KOPT-K1 (cell line): ENCODE results near the gene CA12.

Source experiments
- H3K27ac ChIP-seq: fragments of 200-600 bp; sonication (generic); 2 replicates; pipeline ENCODE4 v1.5.1; 2016; ENCODE audit warnings: antibody characterized with exemption, mild to moderate bottlenecking, low read depth, low read length; ENCODE audit not compliant: poor library complexity, severe bottlenecking
- H3K36me3 ChIP-seq: fragments of 200-600 bp; sonication (generic); 2 replicates; pipeline ENCODE4 v1.5.1; 2017; ENCODE audit warnings: antibody characterized with exemption, mild to moderate bottlenecking, low read length, moderate library complexity; ENCODE audit not compliant: insufficient read depth
- H3K9me3 ChIP-seq: fragments of 200-600 bp; sonication (generic); 2 replicates; pipeline ENCODE4 v1.5.1; 2017; ENCODE audit warnings: antibody characterized with exemption, low read length, mild to moderate bottlenecking; ENCODE audit not compliant: insufficient read depth, poor library complexity, severe bottlenecking

CA12 gene

GRCh38 chr15:63308491-63308890 is 73.2 kb downstream of the CA12 start:
- peaks cover 5% of the 10 kb centered on the region; the same call in 1 of the 2 replicates for H3K36me3 ChIP-seq
- no peaks in the 10 kb centered on the region for H3K9me3 ChIP-seq
- no peak overlapping the region for H3K27ac ChIP-seq

- Histone ChIP-seq H3K27ac (no peak overlapping the region), H3K9me3 (no peaks in the 10 kb centered on the region), H3K36me3 (peaks cover 5% of the 10 kb centered on the region; the same call in 1 of the 2 replicates)
These were observed 75.1 kb downstream of the CA12 start for GRCh38 chr15:63306492-63307073.

DNA sequence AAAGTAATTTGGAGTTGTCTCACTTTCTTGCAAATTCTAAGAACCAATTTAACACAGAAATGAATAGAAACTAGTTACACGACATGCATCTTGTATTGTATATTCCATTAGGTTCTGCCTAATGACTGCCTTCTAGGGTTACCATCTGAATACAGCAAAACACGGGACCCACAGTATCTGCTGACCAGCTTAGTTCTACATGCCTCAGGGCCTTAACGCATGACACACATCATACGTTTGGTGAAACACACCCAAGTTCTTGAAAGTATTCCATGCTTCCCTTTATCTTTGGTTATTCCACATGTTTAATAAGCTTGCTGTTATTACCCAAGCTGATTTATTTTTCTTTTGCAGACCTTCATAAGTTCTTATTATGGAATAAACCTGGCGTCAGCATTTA is 76.4 kb downstream of the CA12 start:
- Histone ChIP-seq H3K27ac (no peak overlapping the region), H3K36me3 (peaks cover 5% of the 10 kb centered on the region; the same call in 1 of the 2 replicates), H3K9me3 (no peaks in the 10 kb centered on the region)

DNA sequence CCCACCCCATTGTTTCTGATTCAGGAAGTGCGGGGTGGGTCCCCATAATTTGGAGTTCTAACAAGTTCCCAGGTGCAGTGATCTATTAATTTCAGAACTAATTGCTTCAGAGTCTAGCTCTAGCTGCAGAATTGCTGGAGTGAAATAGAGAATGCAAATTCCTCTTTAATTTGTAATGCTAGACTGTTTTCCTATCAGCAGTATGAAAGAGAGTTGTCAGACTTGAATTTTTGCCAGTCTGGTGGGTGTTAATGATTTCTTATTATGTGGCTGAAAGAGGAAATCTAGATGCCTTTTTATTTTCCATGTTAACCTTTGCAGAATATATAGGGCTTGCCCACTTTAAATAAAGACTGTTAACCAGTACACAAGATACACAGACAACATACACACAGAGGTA is 80.6 kb downstream of the CA12 start:
- no peak overlapping the region for H3K27ac ChIP-seq
- H3K36me3 ChIP-seq = peaks cover 4% of the 10 kb centered on the region; the same call in 1 of the 2 replicates

GRCh38 chr15:63299943-63300575 is 81.6 kb downstream of the CA12 start:
- Histone ChIP-seq H3K36me3 (no peaks in the 10 kb centered on the region), H3K9me3 (no peaks in the 10 kb centered on the region), H3K27ac (no peak overlapping the region)

More for the DNA sequence above, 80.6 kb downstream of the CA12 start:
- H3K9me3 ChIP-seq = no peaks in the 10 kb centered on the region

GRCh38 chr15:63296195-63296594 is 85.5 kb downstream of the CA12 start:
- Histone ChIP-seq H3K9me3 (no peaks in the 10 kb centered on the region), H3K27ac (no peak overlapping the region), H3K36me3 (no peaks in the 10 kb centered on the region)

DNA sequence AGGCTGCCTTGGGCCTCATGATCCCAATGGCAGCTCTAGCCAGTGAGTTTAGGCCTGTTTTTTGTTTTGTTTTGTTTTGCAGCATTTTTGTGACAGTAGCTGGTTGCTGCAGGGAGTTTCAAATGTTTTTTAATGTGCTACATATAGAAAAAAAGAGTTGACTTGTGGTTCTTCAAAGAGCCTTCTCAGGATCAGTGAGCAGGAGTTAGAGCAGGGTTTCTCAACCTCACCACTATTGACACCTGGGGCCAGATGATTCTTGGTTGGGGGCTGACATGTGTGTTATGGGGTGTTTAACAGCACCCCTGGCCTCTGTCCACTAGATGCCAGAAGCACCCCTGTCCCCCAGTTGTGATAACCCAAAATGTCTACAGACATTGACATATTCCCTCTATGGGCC is 86.3 kb downstream of the CA12 start:
- H3K27ac ChIP-seq = no peak overlapping the region
- H3K9me3 ChIP-seq = no peaks in the 10 kb centered on the region
- no peaks in the 10 kb centered on the region for H3K36me3 ChIP-seq

DNA sequence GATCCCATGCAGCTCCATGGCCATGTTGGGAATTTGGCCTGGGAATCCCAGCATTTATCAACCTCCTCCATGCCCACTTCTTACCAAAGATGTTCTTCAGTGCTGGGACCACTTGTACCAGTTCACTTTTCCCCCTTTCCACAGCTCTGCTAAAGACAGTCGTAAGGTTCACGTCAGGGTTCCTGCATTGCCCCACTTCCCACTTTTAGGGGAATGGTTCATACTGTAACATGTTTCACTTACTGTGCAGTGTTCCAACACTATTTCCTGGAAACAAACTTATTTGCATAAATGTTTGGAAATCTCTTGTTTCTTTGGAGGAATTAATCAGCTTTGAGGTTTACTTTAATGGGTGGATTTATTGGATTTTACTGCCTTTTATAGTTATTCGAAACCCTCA is 87.3 kb downstream of the CA12 start:
- Histone ChIP-seq H3K36me3 (no peaks in the 10 kb centered on the region), H3K27ac (no peak overlapping the region), H3K9me3 (no peaks in the 10 kb centered on the region)

DNA sequence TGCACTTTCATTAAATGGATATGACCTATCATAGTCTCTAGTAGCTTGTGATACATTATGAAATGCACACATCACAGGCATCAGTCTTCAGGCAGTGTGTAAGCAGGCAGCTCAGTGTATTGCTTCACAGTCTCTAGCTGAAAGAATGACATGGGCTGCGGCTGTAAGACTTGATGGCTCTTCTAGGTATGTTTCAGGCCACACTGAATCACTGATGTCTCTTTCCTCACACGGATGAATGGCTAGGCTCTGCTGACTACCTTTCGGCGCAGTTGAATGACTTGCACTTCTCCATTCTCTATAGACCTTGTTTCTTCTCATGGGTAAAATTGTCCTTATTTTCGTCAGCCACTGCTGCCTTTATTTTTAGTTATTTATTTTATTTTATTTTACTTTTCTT is 88.9 kb downstream of the CA12 start:
- H3K9me3 ChIP-seq = no peaks in the 10 kb centered on the region
- no peak overlapping the region for H3K27ac ChIP-seq
- no peaks in the 10 kb centered on the region for H3K36me3 ChIP-seq

GRCh38 chr15:63292241-63292640 is 89.4 kb downstream of the CA12 start:
- Histone ChIP-seq H3K9me3 (no peaks in the 10 kb centered on the region), H3K27ac (no peak overlapping the region), H3K36me3 (no peaks in the 10 kb centered on the region)

DNA sequence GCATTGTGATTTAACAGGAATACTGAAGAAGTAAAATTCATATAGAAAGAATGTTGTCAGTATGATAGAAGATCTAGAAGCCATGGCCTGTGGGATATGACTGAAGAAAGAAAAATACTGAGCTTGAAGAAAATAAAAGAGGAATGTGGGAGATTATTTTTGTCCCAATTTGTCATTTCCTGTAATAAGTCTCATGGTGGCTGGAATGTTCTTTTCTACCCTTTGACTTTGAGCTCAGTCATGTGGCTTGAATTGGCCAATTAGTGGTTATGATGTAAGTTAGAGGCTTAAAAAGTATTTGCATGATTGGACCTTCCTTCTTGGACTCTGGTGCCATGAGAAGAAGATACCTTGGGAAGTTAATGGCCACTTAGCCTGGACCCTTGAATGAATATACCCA is 90.1 kb downstream of the CA12 start:
- H3K27ac ChIP-seq = no peak overlapping the region
- H3K9me3 ChIP-seq = no peaks in the 10 kb centered on the region
- H3K36me3 ChIP-seq = no peaks in the 10 kb centered on the region

GRCh38 chr15:63288778-63289378 is 92.8 kb downstream of the CA12 start:
- Histone ChIP-seq H3K9me3 (no peaks in the 10 kb centered on the region), H3K36me3 (no peaks in the 10 kb centered on the region), H3K27ac (no peak overlapping the region)

- no peaks in the 10 kb centered on the region for H3K9me3 ChIP-seq
- H3K27ac ChIP-seq = no peak overlapping the region
- no peaks in the 10 kb centered on the region for H3K36me3 ChIP-seq
These were observed 93.3 kb downstream of the CA12 start for GRCh38 chr15:63288342-63288741.

DNA sequence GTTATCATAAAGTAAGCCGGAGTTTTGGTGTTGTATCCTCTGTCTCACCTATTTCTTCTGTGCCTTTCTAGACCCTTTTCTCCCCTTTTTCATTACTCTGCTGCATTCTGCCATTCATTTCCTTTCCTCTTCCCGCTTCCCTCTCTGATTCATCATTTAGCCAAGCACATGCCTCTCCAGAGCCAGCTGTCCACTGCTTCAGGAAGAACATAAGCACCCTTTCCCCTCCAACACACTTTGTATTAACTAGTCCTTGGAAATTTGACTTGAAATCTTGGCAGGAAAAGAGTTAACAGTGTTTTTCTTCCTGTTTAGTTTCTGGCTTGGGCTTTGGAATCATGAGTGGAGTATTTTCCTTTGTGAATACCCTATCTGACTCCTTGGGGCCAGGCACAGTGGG is 94.5 kb downstream of the CA12 start:
- Histone ChIP-seq H3K9me3 (no peaks in the 10 kb centered on the region), H3K27ac (no peak overlapping the region), H3K36me3 (no peaks in the 10 kb centered on the region)

DNA sequence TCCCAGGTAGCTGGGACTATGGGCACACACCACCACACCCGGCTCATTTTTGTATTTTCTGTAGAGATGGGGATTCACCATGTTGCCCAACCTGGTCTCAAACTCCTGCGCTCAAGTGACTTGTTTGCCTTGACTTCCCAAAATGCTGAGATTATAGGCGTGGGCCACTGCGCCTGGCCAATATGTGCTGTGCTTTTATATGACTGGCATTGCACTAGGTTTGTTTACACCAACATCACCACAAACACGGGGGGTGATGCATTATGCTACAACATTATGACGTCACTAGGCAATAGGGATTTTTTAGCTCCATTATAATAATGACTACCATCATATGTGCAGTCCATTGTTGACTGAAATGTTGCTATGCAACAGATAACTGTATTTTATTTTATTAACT is 97.3 kb downstream of the CA12 start:
- Histone ChIP-seq H3K27ac (no peak overlapping the region), H3K36me3 (no peaks in the 10 kb centered on the region), H3K9me3 (no peaks in the 10 kb centered on the region)

- Histone ChIP-seq H3K9me3 (no peaks in the 10 kb centered on the region), H3K36me3 (no peaks in the 10 kb centered on the region), H3K27ac (no peak overlapping the region)
These were observed 98.5 kb downstream of the CA12 start for GRCh38 chr15:63283126-63283525.
